ENCODE measurements around the gene APLP1. TPM values are rescaled to one million over a fixed set of nuclear protein-coding genes. Genes with fewer than 3 reads are reported as not detected.
"Not testable (repeated sequence)": the region's sequence is repeated elsewhere in the genome, so short reads cannot be mapped to it uniquely, and the experiment has no call there.

The APLP1 gene
- total RNA-seq, 1 donor from 2014 or later = 143 TPM

DNA sequence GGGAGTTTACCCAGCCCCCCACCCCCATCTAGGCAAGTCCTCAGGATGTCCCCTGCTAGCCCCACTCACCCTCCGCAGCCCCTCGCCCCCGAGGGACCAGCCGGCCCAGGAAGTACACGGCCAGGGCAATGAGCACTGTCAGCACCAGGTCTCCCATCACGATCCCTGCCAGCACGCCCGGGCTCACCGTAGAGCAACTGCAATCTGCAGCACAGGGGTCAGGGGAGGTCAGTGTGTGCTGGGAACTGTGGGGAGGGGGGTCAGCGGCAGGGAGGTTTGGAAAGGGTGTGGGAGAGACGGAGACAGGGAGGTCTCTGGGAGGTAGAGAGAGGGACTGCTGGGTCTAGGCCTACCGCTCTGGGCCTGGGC is 39.0 kb downstream of the APLP1 start:
- Mint-ChIP-seq H3K27me3 (ENCODE audit: low read depth) (peaks cover 30% of the 10 kb centered on the region), H3K4me3 (no peak overlapping the region), H3K36me3 (ENCODE audit: low read depth) (no peaks in the 10 kb centered on the region), H3K4me1 (peaks cover 6% of the 10 kb centered on the region), H3K27ac (ENCODE audit: unreplicated experiment) (no peak overlapping the region), H3K9me3 (no peaks in the 10 kb centered on the region)
- TF ChIP-seq, protein P1, sequence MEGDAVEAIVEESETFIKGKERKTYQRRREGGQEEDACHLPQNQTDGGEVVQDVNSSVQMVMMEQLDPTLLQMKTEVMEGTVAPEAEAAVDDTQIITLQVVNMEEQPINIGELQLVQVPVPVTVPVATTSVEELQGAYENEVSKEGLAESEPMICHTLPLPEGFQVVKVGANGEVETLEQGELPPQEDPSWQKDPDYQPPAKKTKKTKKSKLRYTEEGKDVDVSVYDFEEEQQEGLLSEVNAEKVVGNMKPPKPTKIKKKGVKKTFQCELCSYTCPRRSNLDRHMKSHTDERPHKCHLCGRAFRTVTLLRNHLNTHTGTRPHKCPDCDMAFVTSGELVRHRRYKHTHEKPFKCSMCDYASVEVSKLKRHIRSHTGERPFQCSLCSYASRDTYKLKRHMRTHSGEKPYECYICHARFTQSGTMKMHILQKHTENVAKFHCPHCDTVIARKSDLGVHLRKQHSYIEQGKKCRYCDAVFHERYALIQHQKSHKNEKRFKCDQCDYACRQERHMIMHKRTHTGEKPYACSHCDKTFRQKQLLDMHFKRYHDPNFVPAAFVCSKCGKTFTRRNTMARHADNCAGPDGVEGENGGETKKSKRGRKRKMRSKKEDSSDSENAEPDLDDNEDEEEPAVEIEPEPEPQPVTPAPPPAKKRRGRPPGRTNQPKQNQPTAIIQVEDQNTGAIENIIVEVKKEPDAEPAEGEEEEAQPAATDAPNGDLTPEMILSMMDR (conservative IDR thresholded peaks at IDR 0.05) = no peak
- DNase-seq (ENCODE audit: low read depth, low spot score) = no peak

DNA sequence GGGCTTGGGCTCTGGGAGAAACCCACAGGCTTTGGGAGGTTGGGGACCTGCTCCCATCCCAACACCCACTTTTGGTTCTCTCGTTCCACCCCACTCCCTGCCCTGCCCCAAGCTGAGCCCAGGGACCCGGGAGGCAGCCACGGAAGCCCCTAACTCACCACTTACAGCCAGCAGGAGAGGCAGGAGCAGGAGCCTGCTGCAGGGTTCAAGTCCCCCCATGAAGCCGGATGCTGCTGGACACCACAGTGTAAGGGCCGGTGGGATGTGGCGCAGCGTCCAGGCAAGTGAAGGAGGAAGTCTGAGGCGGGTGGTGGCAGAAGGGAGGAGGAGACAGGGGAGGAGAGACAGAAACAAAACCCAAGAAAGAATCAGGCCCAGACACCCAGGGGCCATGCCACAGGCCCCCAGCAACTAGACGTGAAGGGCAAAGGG is 39.7 kb downstream of the APLP1 start, which contains the start of gene TYROBP:
TYROBP (minus strand) TSS at position 286 of the 432 bp plus-strand sequence; CDS start at position 219, 67 bp downstream.
- peaks cover 6% of the 10 kb centered on the region for H3K4me1 Mint-ChIP-seq
- no peak for DNase-seq (ENCODE audit: low read depth, low spot score)
- peaks cover 23% of the 10 kb centered on the region for H3K27me3 Mint-ChIP-seq (ENCODE audit: low read depth)
- H3K9me3 Mint-ChIP-seq = no peaks in the 10 kb centered on the region
- TF ChIP-seq, protein P1 (conservative IDR thresholded peaks at IDR 0.05) = no peak
- H3K36me3 Mint-ChIP-seq (ENCODE audit: low read depth) = no peaks in the 10 kb centered on the region
- H3K4me3 Mint-ChIP-seq = no peak within 1 kb of the TSS
- no peak within 1 kb of the TSS for H3K27ac Mint-ChIP-seq (ENCODE audit: unreplicated experiment)

DNA sequence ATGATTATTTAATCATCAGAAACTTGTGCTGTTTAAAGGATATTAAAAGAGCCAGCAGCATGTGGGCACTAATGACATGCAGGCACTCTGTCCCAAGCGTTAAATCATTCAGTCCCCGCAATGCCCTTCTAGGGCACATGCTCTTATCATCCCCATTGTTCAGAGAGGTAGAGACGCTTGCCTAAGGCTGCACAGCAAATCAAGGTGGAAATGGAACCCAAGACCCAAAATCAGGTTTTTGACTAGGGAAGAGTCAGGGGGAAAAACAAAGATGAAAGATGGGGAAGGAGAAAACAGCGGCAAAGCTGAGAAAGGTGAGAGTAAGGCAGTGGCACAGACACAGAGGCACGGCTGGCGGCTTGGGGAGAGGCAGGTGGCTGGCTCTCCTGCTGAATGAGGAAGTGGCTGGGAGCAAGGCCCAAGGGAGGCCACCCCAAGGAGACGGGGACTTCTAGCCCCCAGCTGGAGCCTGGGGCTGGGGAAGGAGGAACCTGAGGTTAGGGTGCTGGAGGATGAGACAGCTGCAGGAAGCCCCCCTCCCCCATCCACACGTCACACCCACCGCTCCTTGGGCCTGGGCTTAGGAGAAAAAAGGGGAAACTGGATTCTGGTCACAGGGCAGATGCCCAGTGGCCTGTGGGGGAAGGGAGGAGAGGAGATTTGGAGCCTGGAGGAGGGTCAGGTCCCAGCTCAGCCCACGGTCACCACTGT is 40.8 kb downstream of the APLP1 start:
- H3K4me3 Mint-ChIP-seq = no peak overlapping the region
- DNase-seq (ENCODE audit: low read depth, low spot score) = no peak
- no peaks in the 10 kb centered on the region for H3K36me3 Mint-ChIP-seq (ENCODE audit: low read depth)
- TF ChIP-seq, protein P1 (conservative IDR thresholded peaks at IDR 0.05) = no peak
- no peak overlapping the region for H3K27ac Mint-ChIP-seq (ENCODE audit: unreplicated experiment)
- H3K27me3 Mint-ChIP-seq (ENCODE audit: low read depth) = peaks cover 20% of the 10 kb centered on the region
- H3K9me3 Mint-ChIP-seq = no peaks in the 10 kb centered on the region
- no peaks in the 10 kb centered on the region for H3K4me1 Mint-ChIP-seq

DNA sequence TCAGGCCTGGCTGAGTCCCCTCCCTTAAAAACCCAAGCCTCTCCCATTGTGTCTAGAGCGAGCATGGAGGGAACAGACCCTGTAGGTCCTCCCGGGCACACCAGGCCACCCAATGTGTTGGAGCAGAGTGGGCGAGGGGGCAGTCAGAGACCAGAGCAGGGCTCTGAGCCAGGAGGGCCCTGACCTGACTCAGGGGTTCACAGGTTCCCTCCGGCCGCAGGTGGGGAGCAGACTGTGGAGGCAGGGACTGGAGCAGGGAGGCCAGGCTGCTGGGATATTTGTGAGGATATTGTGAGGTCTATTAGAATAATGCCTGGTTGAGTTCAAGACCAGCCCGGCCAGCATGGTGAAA is 41.3 kb downstream of the APLP1 start:
- Mint-ChIP-seq H3K36me3 (ENCODE audit: low read depth) (no peaks in the 10 kb centered on the region), H3K4me3 (no peak overlapping the region), H3K27ac (ENCODE audit: unreplicated experiment) (no peak overlapping the region), H3K9me3 (no peaks in the 10 kb centered on the region), H3K27me3 (ENCODE audit: low read depth) (peaks cover 17% of the 10 kb centered on the region), H3K4me1 (no peaks in the 10 kb centered on the region)
- TF ChIP-seq, protein P1 (conservative IDR thresholded peaks at IDR 0.05) = no peak
- no peak for DNase-seq (ENCODE audit: low read depth, low spot score)

- not testable (repeated sequence) for H3K9me3 Mint-ChIP-seq; H3K36me3 Mint-ChIP-seq (ENCODE audit: low read depth); H3K4me3 Mint-ChIP-seq; H3K27ac Mint-ChIP-seq (ENCODE audit: unreplicated experiment); DNase-seq (ENCODE audit: low read depth, low spot score); H3K4me1 Mint-ChIP-seq
- peaks cover 15% of the 10 kb centered on the region for H3K27me3 Mint-ChIP-seq (ENCODE audit: low read depth)
Measured at GRCh38 chr19:35910355-35910754, 42.0 kb downstream of the APLP1 start.

- DNase-seq (ENCODE audit: low read depth, low spot score) = no peak
- TF ChIP-seq, protein P1 (conservative IDR thresholded peaks at IDR 0.05) = no peak
- H3K4me3 Mint-ChIP-seq = no peak overlapping the region
- no peaks in the 10 kb centered on the region for H3K36me3 Mint-ChIP-seq (ENCODE audit: low read depth)
- H3K4me1 Mint-ChIP-seq = no peaks in the 10 kb centered on the region
- peaks cover 16% of the 10 kb centered on the region for H3K27me3 Mint-ChIP-seq (ENCODE audit: low read depth)
- H3K9me3 Mint-ChIP-seq = no peaks in the 10 kb centered on the region
- H3K27ac Mint-ChIP-seq (ENCODE audit: unreplicated experiment) = no peak overlapping the region
Measured at GRCh38 chr19:35911173-35911572, 42.8 kb downstream of the APLP1 start.
